Stimulated activated naive CD8-positive, alpha-beta T cell treated with anti-CD3 and anti-CD28 coated beads, Interleukin-15, amount 100 ng/mL, for 72 hours (primary cell): ENCODE measurements around the gene SEC14L2.

Experiments
- ATAC-seq: fragments of 150-1000 bp; cut with Tn5 transposase; 2 replicates; pipeline ENCODE4 v1.10.0; 2021; ENCODE audit warnings: mild to moderate bottlenecking, moderate library complexity
- DNase-seq, 2 donors: peaks; one replicate each; pipeline ENCODE4 v3.0.0; 2021 to 2022
- H3K27ac Mint-ChIP-seq, 2 donors: one replicate each; pipeline ENCODE4 v1.8.0; 2022; ENCODE audit warnings: mild to moderate bottlenecking in 2 of 2, mixed read lengths in 2 of 2, moderate library complexity in 2 of 2
- H3K27me3 Mint-ChIP-seq: one replicate; pipeline ENCODE4 v1.8.0; 2022; ENCODE audit warnings: mixed read lengths
- H3K4me1 Mint-ChIP-seq: one replicate; pipeline ENCODE4 v1.8.0; 2022; ENCODE audit warnings: mild to moderate bottlenecking, mixed read lengths
- H3K4me3 Mint-ChIP-seq, 2 donors: one replicate each; pipeline ENCODE4 v1.8.0; 2022; ENCODE audit warnings: mild to moderate bottlenecking in 2 of 2, mixed read lengths in 2 of 2, moderate library complexity in 1 of 2
- H3K9me3 Mint-ChIP-seq, 2 donors: one replicate each; pipeline ENCODE4 v1.8.0; 2022; ENCODE audit warnings: mixed read lengths in 2 of 2

The SEC14L2 gene

DNA sequence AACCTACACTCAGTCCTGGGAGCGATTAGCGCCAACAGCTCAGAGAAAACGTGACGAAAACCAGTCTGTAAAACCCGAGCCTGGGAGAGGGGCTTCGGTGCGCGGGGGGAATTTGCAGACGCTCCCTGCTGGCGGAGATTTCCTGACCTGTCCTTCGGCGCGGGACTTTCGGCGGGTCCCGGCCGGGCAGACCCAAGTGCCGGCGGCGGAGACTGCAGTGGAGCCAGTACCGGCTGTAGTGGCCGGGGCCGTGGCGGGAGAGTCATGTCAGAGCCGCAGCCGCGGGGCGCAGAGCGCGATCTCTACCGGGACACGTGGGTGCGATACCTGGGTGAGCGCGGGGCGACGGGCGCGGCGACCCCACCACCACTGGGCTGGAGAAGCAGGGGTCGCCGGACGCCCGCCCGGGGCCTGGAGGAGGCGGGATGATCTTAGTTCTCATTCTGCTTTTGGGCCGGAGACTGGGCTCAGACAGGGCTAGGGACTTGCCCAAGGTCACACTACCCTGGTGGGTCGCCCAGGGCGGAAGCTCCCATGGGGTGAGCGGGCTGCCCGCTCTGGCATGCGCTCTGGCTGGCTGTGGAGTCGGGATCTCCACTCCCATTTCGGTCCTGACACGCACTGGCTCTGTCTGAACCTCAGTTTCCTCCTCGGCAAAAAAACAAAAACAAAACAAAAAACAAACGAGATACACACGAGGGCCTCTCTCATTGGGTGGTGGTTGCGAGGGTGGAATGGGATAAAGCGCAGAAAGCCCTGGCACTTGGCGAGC lies 29.0 kb downstream of the SEC14L2 start, which contains the start of gene MTFP1:
Gene MTFP1 (plus strand): TSS at position 153 of the 772 bp plus-strand sequence. CDS start 112 bp downstream, at position 265.
- Mint-ChIP-seq H3K9me3 (no peaks in the 10 kb centered on the region), H3K27me3 (no peaks in the 10 kb centered on the region), H3K4me3 (peak within 1 kb of the TSS; percentile 97 to 98), H3K27ac (peak within 1 kb of the TSS; percentile 92 to 98), H3K4me1 (peaks cover 58% of the 10 kb centered on the region)
- ATAC-seq (no peak), DNase-seq (peak; percentile 48 to 57)

DNA sequence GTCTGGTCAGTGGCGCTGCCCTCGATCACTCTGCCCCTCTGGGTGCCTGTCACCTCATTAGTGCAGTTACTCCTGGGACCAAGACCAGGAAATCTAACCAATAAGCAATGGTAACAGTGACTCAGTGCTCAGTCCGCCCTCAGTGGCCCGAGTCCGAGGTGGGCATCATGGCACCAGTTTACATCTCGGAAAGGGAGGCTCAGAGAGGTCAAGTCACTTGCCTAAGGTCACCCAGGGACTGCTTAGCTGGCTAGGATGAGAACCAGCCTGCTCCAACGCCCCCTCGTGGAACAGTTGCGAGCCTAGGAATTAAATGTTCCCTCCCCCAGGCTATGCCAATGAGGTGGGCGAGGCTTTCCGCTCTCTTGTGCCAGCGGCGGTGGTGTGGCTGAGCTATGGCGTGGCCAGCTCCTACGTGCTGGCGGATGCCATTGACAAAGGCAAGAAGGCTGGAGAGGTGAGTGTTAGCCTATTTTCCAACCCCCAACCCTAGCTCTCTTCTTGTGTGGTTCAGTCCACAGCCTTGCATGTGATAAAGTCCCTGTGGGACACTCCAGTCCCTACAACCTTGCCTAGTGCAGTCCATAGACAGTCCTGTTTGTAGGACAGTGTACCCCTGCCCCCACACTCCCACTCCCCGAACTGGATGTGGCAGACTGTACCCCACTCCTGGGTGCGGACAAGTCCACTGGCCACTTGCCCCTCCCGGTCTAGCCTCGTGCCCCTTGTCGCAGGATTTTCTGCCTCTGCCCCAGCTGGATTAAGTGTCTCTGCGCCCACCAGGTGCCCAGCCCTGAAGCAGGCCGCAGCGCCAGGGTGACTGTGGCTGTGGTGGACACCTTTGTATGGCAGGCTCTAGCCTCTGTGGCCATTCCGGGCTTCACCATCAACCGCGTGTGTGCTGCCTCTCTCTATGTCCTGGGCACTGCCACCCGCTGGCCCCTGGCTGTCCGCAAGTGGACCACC lies 29.9 kb downstream of the SEC14L2 start:
- Mint-ChIP-seq H3K4me1 (peaks cover 50% of the 10 kb centered on the region), H3K9me3 (no peaks in the 10 kb centered on the region), H3K27me3 (no peaks in the 10 kb centered on the region), H3K27ac (peak overlapping the region; percentile 91 to 98), H3K4me3 (peak overlapping the region; percentile 97 to 98)
- DNase-seq = peak; percentile 77 to 89
- ATAC-seq = peak; percentile 54

DNA sequence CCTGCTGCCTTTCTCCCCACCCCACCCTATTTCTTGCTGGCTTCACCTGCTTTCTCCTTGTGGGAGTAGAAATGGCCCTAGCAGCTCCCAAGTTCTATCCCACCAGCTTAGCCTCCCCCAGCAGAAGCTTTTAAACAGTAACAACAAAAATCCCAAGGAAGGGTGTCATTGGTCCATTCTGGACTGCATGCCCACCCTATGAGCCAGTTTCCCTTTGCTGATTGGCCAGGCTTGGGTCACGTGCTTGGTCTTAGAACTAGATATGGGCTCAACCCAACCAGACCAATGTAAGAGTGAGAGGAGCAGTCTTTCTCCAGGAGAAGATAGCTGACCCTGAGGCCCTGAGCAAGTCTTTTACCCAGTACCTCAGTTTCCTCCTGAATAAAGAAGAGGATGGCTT lies 31.1 kb downstream of the SEC14L2 start:
- no peak for ATAC-seq
- no peak overlapping the region for H3K4me3 Mint-ChIP-seq

DNA sequence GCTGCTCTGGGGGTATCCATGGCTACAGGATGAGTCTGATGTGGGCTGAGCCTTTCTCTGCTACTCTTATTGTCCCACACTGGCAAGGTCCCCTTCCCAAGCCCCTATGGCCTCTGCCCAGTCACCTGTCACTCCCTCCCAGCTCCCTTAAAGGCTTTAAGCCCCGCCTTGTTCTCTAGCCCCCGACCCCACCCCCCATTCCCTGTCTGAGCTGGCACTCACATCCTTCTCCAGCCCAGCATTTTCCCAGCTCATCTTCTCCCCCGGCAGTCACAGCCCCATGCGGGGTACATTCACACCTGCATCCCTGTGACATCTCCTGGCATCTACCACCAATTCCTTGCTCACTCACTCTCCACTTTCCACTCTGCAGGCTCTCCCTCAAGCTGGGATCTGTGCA lies 33.1 kb downstream of the SEC14L2 start:
- no peak for ATAC-seq
- H3K4me3 Mint-ChIP-seq = no peak overlapping the region
- peaks cover 0 to 4% of the 10 kb centered on the region in 2 donors for H3K9me3 Mint-ChIP-seq
- H3K27ac Mint-ChIP-seq = no peak overlapping the region
- H3K4me1 Mint-ChIP-seq = peaks cover 53% of the 10 kb centered on the region
- no peak for DNase-seq
- no peaks in the 10 kb centered on the region for H3K27me3 Mint-ChIP-seq

More for the DNA sequence above, 31.1 kb downstream of the SEC14L2 start:
- no peak for DNase-seq
- H3K4me1 Mint-ChIP-seq = peaks cover 40% of the 10 kb centered on the region
- H3K9me3 Mint-ChIP-seq = no peaks in the 10 kb centered on the region
- no peaks in the 10 kb centered on the region for H3K27me3 Mint-ChIP-seq
- H3K27ac Mint-ChIP-seq = no peak overlapping the region

DNA sequence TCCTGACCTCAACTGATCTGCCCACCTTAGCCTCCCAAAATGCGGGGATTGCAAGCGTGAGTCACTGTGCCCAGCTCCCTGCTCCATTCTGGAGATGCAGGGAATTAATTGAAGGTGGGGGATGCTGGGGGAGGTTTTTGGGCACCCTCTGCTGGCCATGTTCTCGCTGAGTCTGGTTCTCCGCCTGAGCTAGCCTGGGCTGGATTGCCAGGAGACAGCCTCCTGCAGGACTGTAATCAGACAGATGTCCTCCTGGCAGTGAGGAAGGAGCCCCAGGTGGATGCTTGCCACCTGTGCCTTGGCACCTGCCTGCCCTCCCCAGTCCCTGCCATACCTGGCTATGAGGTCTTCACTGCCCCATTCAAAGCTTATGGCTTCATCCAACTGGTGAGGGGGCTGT lies 34.1 kb downstream of the SEC14L2 start:
- ATAC-seq = no peak
- H3K27ac Mint-ChIP-seq = no peak overlapping the region
- no peaks in the 10 kb centered on the region for H3K27me3 Mint-ChIP-seq
- no peak for DNase-seq
- no peak overlapping the region for H3K4me3 Mint-ChIP-seq
- peaks cover 54% of the 10 kb centered on the region for H3K4me1 Mint-ChIP-seq
- peaks cover 7 to 13% of the 10 kb centered on the region in 2 donors for H3K9me3 Mint-ChIP-seq

DNA sequence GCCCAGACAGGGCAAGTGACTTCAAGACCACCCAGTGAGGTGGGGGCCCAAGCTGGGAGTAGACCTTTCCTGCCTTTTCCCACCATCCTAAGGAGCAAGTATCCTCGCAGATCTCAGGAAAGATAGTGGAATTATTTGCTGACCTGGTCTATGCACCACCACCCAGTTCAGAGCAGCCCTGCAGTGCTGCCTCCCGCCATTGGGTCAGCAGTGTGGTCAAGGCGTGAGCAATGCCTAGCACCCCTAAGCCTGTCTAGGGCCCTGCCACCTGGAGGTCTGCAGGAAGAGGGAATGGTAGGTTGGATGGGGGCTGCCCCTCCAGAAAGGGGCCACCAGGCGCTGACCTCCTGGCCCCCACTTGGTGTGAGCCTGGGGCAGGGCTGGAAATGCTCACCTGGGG lies 35.3 kb downstream of the SEC14L2 start:
- no peaks in the 10 kb centered on the region for H3K27me3 Mint-ChIP-seq
- no peak for DNase-seq
- peaks cover 46% of the 10 kb centered on the region for H3K4me1 Mint-ChIP-seq
- ATAC-seq = no peak
- no peak overlapping the region for H3K4me3 Mint-ChIP-seq
- peaks cover 10 to 19% of the 10 kb centered on the region in 2 donors for H3K9me3 Mint-ChIP-seq
- H3K27ac Mint-ChIP-seq = no peak overlapping the region

DNA sequence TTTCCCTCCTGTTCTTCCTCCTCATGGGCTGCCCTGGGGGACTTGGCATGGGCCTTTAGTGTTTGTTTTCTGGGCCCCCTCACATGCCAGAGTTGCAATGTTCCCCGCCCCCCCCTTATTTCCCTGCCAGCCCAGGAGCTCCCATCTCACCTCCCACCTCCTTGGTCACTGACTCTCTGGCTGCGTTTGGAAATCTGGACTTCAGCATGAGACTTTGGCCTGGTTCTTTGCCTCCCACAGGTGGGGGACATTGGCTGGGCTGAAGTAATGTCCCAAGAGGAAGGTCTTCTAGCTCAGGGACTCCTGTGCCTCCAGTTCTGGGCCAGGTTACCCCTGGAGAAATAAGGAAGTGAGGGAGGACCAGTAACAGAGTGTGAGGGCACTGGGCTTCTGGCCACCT lies 35.7 kb downstream of the SEC14L2 start:
- H3K27ac Mint-ChIP-seq = no peak overlapping the region
- ATAC-seq = no peak
- peaks cover 41% of the 10 kb centered on the region for H3K4me1 Mint-ChIP-seq
- no peaks in the 10 kb centered on the region for H3K27me3 Mint-ChIP-seq
- no peak for DNase-seq
- peaks cover 10 to 20% of the 10 kb centered on the region in 2 donors for H3K9me3 Mint-ChIP-seq
- H3K4me3 Mint-ChIP-seq = no peak overlapping the region

DNA sequence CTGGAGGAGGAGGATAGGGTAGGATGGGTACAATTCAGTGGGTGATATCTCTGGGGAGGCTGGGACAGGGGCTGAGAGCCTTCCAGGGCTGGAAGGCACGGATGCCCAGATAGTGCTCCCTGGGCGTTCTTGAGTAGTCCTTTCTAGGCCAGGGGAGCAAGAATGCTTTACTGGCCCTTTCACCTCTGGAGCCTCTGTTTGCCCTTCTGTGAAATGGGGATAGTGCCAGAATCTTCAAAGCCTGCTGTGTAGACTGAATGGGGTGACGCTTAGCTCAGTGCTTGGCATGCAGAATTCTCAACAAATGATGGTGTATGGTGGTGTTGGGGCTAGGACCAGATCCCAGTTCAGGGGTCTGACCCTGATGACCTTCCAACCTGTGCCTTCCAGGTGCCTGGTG lies 36.4 kb downstream of the SEC14L2 start:
- Mint-ChIP-seq H3K4me3 (no peak overlapping the region), H3K4me1 (peaks cover 36% of the 10 kb centered on the region), H3K27ac (no peak overlapping the region), H3K9me3 (peaks cover 10 to 20% of the 10 kb centered on the region in 2 donors), H3K27me3 (peaks cover 4% of the 10 kb centered on the region)
- no peak for DNase-seq
- ATAC-seq = no peak

DNA sequence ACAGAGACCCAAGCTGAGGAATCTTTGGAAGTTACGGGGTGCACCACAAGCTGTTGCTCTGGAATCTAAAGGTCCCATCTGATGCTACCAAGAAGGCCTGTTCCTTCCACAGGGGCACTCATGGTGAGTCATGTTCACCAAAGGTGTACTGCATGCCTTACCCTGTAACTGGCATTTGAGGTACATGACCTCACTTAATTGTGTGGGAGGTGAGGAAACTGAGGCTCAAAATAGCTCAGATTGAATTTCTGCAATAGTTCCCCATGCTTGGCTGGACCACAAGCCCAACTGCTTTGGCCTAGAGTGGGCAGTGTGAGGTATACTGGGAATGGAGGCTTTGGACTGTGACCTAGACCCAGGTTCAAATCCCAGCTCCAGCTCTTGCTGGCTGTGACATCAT lies 37.0 kb downstream of the SEC14L2 start:
- peaks cover 9% of the 10 kb centered on the region for H3K27me3 Mint-ChIP-seq
- peak overlapping the region; percentile 51 to 97 for H3K27ac Mint-ChIP-seq
- peaks cover 36% of the 10 kb centered on the region for H3K4me1 Mint-ChIP-seq
- DNase-seq = no peak
- no peak for ATAC-seq
- peak overlapping the region; percentile 3 to 97 for H3K4me3 Mint-ChIP-seq
- peaks cover 10 to 20% of the 10 kb centered on the region in 2 donors for H3K9me3 Mint-ChIP-seq

DNA sequence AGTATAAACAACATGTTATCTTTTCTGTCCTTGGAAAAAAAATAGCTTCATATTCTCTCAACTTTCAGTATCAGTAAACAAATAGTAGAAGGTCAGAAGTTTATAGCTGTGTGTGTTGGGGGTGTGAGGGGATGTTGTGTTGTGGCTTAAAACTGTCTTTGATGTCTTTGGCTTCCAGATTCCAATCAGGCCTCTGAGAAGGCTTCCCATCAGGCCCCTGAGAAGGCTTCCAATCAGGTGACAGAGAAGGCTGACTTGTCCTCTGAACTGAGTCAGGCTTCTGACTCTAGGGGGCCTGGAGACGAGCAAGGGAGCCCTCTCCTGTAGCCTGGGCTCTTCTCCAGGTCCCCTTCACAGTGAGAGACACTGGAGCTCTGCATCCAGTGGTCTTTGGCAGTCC lies 38.0 kb downstream of the SEC14L2 start:
- ATAC-seq = peak; percentile 24
- Mint-ChIP-seq H3K27ac (peak overlapping the region; percentile 97), H3K4me3 (peak overlapping the region; percentile 95 to 97)

DNA sequence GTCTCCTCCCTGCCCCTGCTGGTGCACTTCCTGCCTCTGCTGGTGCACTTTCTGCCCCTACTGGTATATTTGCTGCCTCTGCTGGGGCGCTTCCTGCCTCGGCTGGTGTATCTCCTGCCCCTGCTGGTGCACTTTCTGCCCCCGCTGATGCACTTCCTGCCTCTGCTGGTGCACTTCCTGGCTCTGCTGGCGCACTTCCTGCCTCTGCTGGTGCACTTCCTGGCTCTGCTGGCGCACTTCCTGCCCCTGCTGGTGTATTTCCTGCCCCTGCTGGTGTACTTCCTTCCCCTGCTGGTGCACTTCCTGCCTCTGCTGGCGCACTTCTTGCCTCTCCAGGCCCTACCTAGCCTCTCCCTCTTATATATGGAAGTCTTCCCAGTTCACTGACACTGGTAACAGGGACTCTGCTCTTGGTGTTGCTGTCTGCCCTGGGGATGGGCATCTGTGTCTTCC lies 38.9 kb downstream of the SEC14L2 start:
- Mint-ChIP-seq H3K27ac (peak overlapping the region; percentile 97), H3K4me3 (peak overlapping the region; percentile 95 to 97), H3K9me3 (peaks cover 10 to 20% of the 10 kb centered on the region in 2 donors), H3K27me3 (peaks cover 23% of the 10 kb centered on the region), H3K4me1 (peaks cover 36% of the 10 kb centered on the region)
- ATAC-seq (peak; percentile 94), DNase-seq (peak; percentile 69 to 89)

More for the DNA sequence above, 38.0 kb downstream of the SEC14L2 start:
- Mint-ChIP-seq H3K4me1 (peaks cover 36% of the 10 kb centered on the region), H3K9me3 (peaks cover 10 to 20% of the 10 kb centered on the region in 2 donors), H3K27me3 (peaks cover 14% of the 10 kb centered on the region)
- DNase-seq = no peak

DNA sequence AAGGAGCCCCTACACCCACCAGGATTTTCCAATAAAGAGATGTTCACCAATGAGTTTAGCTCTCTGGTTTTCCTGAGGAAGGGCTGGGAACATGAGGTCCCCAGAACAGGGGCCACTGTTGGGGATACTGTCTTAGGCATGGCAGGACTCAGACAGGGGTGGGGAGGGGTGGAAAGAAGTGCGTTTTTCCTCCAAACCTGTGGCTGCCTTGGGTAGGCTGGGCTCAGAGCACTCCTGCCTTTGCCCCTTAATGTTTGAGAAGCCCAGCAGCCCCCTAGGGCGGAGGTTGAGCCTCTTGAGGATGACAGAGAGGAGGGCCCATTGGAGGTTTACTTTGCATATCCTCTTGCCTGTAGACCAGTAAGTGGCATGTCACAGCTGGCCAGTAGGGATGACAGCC lies 39.4 kb downstream of the SEC14L2 start:
- Mint-ChIP-seq H3K4me1 (peaks cover 36% of the 10 kb centered on the region), H3K27me3 (peaks cover 28% of the 10 kb centered on the region), H3K4me3 (peak overlapping the region; percentile 95 to 97), H3K27ac (peak overlapping the region; percentile 35 to 97), H3K9me3 (peaks cover 10 to 20% of the 10 kb centered on the region in 2 donors)
- DNase-seq (no peak), ATAC-seq (peak; percentile 15)

DNA sequence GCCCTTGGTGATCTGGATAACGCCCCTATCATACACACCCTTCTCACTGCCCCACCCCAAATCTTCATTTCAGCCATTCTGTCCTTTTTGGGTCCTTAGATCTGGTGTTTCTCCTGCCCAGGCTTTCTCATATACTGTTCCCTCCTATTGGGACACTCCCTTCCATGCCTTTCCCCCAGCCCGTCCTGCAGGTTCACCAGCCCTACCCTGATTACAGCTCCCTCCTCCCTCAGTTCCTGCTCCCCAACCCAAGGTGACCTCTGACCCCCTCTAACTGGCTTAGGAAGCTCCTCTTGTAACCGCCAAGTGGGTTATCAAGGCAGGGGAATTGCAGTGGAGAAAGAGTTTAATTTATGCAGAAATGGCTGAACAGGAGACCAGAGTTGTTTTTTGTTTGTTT lies 41.7 kb downstream of the SEC14L2 start:
- ATAC-seq (no peak), DNase-seq (no peak)
- Mint-ChIP-seq H3K9me3 (peaks cover 18 to 20% of the 10 kb centered on the region in 2 donors), H3K27me3 (peaks cover 40% of the 10 kb centered on the region), H3K4me3 (no peak overlapping the region), H3K27ac (no peak overlapping the region), H3K4me1 (peaks cover 45% of the 10 kb centered on the region)

DNA sequence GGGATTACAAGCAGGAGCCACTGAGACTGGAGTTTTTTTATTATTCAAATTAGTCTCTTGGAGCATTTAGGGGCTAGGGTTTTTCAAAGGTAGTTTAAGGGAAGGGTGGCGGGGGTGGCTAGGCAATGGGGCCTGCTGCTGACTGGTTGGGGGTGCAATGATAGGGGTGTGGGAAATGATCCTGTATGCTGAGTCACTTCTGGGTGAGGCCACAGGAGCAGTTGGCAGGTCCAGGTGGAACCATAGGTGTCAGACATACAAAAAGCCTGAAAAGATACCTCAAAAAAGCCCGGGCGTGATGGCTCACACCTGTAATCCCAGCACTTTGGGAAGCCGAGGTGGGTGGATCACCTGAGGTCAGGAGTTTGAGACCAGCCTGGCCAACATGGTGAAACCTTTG lies 42.4 kb downstream of the SEC14L2 start:
- Mint-ChIP-seq H3K9me3 (peaks cover 18 to 20% of the 10 kb centered on the region in 2 donors), H3K4me1 (peaks cover 39% of the 10 kb centered on the region), H3K4me3 (no peak overlapping the region), H3K27me3 (peaks cover 42% of the 10 kb centered on the region), H3K27ac (no peak overlapping the region)
- DNase-seq (no peak), ATAC-seq (no peak)

DNA sequence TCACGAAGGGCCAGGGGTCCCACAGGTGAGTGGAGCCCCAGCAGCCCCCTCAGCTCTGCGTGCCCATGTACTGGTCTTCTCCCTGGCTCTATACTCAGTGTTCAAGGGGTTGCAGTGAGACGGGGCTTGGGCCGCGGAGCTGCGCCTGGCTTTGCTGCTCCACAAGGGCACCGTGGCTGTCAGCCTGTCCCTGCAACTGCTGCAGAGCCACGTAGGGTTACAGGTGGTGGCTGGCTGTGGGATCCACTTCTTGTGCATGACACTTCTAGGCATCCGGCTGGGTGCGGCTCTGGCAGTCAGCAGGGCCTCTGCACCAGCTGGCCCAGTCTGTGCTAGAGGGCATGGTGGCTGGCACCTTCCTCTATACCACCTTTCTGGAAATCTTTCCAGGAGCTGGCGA lies 43.0 kb downstream of the SEC14L2 start:
- ATAC-seq (no peak), DNase-seq (no peak)

More for the DNA sequence above, 43.0 kb downstream of the SEC14L2 start:
- peaks cover 42% of the 10 kb centered on the region for H3K27me3 Mint-ChIP-seq
- no peak overlapping the region for H3K4me3 Mint-ChIP-seq
- H3K9me3 Mint-ChIP-seq = peaks cover 16 to 18% of the 10 kb centered on the region in 2 donors
- no peak overlapping the region for H3K27ac Mint-ChIP-seq
- peaks cover 38% of the 10 kb centered on the region for H3K4me1 Mint-ChIP-seq
